ENCODE results near the gene RINT1. TPM values are rescaled to one million over a fixed set of nuclear protein-coding genes. Genes with fewer than 3 reads are reported as not detected.

Gene RINT1
- total RNA-seq, 1 experiment from 2014 or later: 26.6 TPM

DNA sequence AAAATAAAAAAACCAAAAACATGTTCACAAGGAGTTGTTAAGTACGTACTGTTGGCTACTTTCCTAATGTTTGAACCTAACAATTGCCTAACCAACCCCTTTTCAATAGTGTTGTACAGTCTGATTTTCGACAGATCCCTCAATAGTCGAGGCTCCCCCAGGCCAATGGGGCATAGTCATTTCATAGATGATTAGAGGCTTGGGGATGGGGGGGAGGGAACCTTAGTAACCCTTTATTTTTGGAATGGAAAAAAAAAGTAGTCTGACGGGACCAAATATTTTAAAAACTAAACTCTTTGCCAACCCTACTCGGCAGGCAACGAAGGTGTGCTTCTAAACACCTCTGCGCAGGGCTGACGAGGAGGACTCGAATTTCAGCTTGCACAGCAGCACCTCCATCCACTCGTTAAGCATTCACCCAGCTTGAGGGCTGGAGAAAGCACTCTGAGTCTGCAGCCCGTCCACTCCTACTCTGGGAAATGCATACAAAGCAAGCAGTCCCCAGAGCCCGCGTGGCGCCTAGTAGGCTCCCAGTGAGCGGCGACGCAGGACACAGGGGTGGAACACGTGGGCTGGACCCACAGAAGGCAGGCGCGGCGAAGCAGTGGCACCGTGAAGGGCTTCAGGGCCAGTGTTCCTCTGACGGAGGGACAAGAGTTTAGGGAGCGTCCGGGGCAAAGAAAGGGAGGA is 10.8 kb upstream of the RINT1 start (continued):
- TF ChIP-seq ZNF512 (CRISPR knock-in tag; IDR thresholded peaks at IDR 0.05; ENCODE audit: borderline replicate concordance) (no peak), USF1 (CRISPR knock-in tag; IDR thresholded peaks at IDR 0.05) (no peak), AR (CRISPR knock-in tag; IDR thresholded peaks at IDR 0.05) (no peak)

GRCh38 chr7:105521717-105522463 is 10.1 kb upstream of the RINT1 start, which contains the start of gene PUS7:
Gene PUS7, minus strand, starts transcription at chr7:105522271. Its CDS starts 13,759 bp downstream, at chr7:105508512.
- Mint-ChIP-seq H3K27ac (peak within 1 kb of the TSS; percentile 97), H3K27me3 (ENCODE audit: low read depth) (peaks cover 15% of the 10 kb centered on the region), H3K9me3 (peaks cover 9% of the 10 kb centered on the region), H3K4me1 (peaks cover 12% of the 10 kb centered on the region), H3K36me3 (peaks cover 25% of the 10 kb centered on the region), H3K4me3 (peak within 1 kb of the TSS; percentile 98)
- ATAC-seq (peak; percentile 91), DNase-seq (ENCODE audit: low spot score) (peak; percentile 89)
- ChIA-PET POLR2A (no interaction called here), CTCF (interaction anchor here (2.2 kb wide), 1 partner anchor 10 kb away, joined by 10 read pairs; the partner anchor contains the start of gene RINT1)
- no peak for TF ChIP-seq SMAD4 (CRISPR knock-in tag; IDR thresholded peaks at IDR 0.05)
- TF ChIP-seq ELF4 (CRISPR knock-in tag; IDR thresholded peaks at IDR 0.05; ENCODE audit: low read depth): 0 out of 2 replicates have a peak, but pooled peaks have one; percentile 16
- 0 out of 2 replicates have a peak, but pooled peaks have one; percentile 25 for TF ChIP-seq NFE2L1 (CRISPR knock-in tag; IDR thresholded peaks at IDR 0.05)
- peak; percentile 45; the same call in 1 of the 2 replicates for TF ChIP-seq ESRRA (CRISPR knock-in tag; IDR thresholded peaks at IDR 0.05; ENCODE audit: borderline replicate concordance)
- TF ChIP-seq, protein P1, sequence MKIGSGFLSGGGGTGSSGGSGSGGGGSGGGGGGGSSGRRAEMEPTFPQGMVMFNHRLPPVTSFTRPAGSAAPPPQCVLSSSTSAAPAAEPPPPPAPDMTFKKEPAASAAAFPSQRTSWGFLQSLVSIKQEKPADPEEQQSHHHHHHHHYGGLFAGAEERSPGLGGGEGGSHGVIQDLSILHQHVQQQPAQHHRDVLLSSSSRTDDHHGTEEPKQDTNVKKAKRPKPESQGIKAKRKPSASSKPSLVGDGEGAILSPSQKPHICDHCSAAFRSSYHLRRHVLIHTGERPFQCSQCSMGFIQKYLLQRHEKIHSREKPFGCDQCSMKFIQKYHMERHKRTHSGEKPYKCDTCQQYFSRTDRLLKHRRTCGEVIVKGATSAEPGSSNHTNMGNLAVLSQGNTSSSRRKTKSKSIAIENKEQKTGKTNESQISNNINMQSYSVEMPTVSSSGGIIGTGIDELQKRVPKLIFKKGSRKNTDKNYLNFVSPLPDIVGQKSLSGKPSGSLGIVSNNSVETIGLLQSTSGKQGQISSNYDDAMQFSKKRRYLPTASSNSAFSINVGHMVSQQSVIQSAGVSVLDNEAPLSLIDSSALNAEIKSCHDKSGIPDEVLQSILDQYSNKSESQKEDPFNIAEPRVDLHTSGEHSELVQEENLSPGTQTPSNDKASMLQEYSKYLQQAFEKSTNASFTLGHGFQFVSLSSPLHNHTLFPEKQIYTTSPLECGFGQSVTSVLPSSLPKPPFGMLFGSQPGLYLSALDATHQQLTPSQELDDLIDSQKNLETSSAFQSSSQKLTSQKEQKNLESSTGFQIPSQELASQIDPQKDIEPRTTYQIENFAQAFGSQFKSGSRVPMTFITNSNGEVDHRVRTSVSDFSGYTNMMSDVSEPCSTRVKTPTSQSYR (CRISPR knock-in tag; IDR thresholded peaks at IDR 0.05): 0 out of 2 replicates have a peak, but pooled peaks have one; percentile 27
- no peak for TF ChIP-seq ARID4B (CRISPR knock-in tag; IDR thresholded peaks at IDR 0.05; ENCODE audit: borderline replicate concordance)
- peak; percentile 42; the same call in 1 of the 2 replicates for TF ChIP-seq FOXK1 (CRISPR knock-in tag; IDR thresholded peaks at IDR 0.05)
- TF ChIP-seq ZNF396 (CRISPR knock-in tag; IDR thresholded peaks at IDR 0.05; ENCODE audit: borderline replicate concordance): no peak
- TF ChIP-seq MXD4 (CRISPR knock-in tag; IDR thresholded peaks at IDR 0.05; ENCODE audit: borderline replicate concordance): no peak
- TF ChIP-seq, protein P2, sequence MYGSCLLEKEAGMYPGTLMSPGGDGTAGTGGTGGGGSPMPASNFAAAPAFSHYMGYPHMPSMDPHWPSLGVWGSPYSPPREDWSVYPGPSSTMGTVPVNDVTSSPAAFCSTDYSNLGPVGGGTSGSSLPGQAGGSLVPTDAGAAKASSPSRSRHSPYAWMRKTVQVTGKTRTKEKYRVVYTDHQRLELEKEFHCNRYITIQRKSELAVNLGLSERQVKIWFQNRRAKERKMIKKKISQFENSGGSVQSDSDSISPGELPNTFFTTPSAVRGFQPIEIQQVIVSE (CRISPR knock-in tag; IDR thresholded peaks at IDR 0.05; ENCODE audit: borderline replicate concordance): no peak
- TF ChIP-seq, protein P3, sequence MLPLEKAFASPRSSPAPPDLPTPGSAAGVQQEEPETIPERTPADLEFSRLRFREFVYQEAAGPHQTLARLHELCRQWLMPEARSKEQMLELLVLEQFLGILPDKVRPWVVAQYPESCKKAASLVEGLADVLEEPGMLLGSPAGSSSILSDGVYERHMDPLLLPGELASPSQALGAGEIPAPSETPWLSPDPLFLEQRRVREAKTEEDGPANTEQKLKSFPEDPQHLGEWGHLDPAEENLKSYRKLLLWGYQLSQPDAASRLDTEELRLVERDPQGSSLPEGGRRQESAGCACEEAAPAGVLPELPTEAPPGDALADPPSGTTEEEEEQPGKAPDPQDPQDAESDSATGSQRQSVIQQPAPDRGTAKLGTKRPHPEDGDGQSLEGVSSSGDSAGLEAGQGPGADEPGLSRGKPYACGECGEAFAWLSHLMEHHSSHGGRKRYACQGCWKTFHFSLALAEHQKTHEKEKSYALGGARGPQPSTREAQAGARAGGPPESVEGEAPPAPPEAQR (CRISPR knock-in tag; IDR thresholded peaks at IDR 0.05): no peak
- no peak for TF ChIP-seq HMGA2 (CRISPR knock-in tag; IDR thresholded peaks at IDR 0.05)
- TF ChIP-seq JUN (CRISPR knock-in tag; IDR thresholded peaks at IDR 0.05): 0 out of 2 replicates have a peak, but pooled peaks have one; percentile 10

Measured in WTC11 (cell line).